GM19328 (cell line): ENCODE measurements around the gene CELSR3.

Source experiments
- ATAC-seq: cut with Tn5 transposase; IDR thresholded peaks from one replicate; pipeline ENCODE4 v1.9.1; 2021; ENCODE audit warnings: mild to moderate bottlenecking, moderate library complexity; ENCODE audit not compliant: unreplicated experiment

CELSR3 gene

DNA sequence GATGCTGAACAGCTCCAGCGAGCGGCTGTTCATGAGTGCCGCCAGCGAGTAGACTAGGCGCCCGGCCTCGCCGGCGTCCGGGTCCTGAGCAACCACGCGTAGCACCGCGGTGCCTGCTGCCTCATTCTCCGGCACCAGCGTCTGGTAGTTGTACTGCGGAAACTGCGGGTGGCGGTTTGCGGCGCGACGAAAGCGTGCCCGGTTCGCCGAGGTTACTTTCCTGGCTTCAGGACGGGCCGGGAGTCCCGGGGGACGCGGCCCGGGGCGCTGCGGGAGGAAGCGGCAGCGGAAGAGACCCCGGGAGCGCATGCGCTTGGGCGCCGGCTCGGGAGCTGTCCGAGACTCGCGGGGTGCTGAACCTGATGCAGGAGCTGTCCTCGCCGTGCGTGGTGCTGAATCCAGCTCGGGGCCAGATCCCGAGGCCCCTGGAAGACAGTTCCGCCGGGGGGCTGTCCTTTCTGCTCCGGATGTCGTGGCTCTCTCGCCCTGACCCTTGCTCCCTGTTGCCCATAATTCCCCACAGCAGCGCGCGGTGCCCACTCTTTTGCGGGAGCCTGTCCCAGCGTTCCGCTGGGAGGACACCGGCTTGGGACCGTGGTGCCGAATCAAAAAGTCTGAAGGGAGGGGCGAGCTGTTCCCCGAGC, 1.1 kb downstream of the CELSR3 start:
- no peak for ATAC-seq

DNA sequence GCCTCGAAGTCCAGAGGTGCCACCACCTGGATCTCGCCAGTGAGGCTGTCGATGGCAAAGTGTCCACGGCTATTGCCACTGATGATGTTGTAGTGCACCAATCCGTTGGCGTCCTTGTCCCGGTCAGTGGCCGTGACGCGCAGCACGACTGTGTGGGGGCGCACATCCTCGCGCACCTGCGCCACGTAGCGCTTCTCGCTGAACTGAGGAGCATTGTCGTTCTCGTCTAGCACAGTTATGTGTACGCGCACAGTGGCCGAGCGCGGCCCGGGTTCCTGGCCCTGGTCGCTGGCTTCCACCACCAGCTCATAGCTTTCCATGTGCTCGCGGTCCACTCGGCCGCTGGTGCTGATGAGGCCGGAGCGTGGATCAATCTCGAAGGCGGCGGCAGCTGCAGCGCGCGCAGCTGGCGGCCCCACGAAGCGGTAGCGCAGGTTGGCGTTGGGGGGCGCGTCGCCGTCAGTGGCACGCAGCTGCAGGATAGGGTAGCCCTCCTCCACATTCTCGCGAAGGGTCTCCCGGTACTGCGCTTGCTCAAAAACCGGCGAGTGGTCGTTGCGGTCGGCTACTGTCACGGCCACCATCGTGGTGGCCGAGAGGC, 1.8 kb downstream of the CELSR3 start:
- no peak for ATAC-seq

DNA sequence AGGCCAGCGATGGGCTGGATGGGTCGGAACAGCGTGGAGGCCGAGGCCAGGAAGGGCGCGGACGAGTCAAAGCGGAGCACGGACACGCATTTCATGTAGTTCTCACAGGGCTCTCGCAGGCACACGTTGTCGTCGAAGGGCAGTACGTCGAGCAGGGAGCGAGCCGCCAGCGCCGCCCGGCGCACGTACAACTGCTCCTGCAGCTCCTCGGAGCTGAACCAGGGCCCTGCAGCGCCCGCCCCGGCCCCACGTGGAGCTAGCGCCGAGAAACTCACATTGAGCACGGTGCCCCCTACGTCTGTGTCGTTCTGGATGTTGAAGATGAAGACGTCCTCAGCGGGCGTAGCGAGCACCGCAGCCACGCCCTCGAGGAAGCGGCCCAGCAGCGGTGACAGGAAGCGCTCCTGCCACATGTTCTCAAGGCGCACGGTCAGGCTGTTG, 5.8 kb downstream of the CELSR3 start:
- no peak for ATAC-seq

DNA sequence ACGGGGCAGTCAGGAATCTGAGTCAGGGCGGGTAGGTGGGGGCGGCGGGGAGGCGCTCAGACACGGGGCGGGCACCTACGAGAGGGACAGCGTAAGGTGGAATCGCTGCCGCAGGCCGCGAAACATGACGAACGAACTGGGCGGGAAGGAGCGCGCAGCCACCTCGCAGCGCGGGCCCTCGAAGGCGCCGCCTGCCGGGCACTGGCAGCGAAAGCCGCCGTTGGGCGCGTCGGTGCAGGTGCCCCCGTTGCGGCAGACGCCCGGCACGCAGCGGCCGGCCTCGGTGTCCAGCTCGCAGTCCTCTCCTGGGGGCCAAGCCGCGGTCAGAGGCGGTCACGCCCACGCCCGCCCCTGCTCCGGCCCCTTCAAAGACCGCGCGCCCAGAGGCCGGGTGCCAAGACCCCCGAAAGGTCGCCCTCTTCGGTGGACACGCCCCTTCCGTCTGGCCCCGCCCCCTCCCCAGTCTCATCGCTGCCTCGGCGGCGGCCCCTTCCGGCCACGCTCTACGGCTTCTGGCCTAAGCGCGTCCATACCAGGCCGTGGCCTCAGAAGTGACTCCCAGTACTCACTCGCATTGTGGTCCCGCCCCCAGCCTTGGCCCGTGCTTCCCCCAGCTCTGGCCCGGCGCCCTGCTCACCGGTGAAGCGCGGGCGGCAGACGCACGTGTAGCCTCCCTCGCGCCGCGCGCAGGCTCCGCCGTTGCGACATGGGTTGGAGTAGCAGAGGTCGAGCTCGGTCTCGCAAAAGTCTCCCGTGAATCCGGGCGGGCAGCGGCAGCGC, 6.4 kb downstream of the CELSR3 start:
- no peak for ATAC-seq

DNA sequence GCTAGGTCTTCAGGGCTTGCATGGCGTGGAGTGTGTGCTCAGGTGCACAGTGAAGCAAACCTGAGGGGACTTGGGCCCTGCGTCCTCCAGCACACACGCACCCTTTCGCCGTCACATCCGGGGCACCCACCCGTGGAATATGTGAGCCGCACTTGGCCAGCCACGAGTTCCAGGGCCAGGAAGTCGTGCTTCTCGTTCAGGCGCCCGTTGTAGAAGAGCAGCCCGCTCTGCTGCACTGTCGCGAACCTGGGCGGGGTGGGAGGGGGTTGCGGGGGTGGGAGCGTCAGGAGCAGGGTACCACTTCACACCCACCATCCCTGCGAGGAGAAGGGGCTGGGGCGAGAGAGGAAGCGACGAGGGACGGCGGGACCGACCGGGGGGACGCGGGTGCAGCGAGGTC, 7.1 kb downstream of the CELSR3 start:
- no peak for ATAC-seq

DNA sequence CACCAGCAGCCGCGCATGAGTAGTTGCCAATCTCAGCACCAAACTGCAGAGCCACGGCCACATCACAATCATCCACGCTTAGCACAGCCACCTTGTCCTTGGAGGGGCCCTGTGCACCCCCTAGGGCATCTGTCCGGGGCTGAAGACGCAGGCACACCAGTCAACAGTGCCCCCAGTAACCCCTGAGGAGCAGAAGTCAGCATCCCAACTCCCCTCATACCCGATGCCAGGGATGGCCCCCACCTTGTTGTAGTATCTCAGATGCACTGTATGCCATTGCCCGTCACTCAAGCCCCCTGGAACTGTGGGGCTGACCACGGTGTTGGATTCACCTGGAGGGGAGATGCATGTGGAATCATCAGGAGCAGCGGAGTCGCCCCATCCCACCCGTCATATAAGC, 7.6 kb downstream of the CELSR3 start:
- no peak for ATAC-seq

DNA sequence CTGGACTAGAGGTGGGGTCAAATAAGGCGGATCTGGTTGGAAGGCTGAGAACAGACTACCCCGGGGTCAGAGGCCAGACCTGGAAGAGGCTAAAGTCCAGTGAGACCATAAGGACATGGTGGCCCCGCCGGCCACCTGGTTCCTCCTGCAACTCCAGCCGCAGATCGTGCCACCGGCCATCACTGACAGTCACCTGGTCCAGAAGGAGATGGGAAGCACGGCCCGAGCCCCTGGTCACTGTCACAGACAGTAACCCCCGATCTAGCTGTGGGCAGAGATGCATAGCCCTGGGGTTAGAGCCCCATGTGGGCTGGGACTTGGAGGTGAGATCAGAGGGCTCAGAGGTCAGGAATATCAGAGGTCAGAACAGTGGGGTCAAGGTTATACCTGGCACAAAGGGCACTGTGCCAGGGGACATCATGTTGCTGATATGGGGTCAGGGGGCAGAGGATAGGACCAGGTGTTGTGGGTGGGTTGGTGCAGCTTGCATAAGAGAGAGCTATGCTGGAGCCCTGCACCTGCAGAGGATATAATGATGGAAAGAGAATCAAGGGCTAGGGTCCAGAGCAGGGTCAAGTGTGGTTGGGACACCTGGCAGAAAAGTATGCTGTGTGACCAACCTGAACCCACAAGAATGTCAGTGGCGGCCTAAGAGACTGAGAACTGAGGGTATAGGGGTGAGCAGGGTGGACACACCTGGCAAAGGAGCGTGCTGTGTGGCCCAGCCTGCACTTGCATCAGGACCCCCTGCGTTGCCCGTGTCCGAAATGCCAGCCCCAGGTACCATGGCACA, 9.6 kb downstream of the CELSR3 start:
- no peak for ATAC-seq

DNA sequence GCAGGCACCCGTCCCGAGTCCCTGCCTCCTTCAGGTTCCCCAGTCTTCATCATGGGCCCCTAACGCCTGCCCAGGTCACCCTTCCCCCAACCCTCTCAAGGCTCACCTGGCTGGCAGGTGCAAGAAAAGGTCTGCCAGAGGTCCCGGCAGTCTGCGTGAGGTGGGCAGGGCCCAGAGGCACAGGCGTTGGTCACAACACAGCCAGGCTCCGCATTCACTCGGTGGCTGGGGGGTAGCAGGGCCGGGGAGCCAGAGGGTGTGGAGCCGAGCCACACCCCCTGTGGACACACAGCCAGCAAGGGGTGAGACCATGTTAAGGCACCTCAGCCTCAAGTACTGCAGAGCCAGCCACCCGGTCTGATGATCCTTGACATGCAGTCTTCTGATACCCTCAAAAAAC, 10.9 kb downstream of the CELSR3 start:
- ATAC-seq: no peak

DNA sequence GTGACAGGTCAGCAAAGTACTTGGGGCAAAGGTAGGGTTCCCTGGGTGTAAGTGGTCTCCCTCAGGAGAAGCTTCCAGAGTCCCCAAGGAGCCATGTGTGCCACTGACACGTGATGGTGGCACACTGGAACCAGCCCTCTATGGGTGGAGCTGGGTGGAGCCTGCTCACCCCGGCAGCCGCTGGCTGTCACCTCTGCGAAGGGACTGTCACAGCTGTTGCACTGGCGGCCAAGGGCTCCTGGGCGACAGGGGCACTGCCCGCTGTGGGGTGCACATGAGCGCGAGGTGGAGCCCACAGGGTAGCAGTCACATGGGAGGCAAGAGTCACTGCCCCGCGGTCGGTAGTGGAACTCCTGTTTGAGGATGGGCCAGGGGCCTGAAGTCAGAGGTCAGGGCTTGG, 12.0 kb downstream of the CELSR3 start:
- no peak for ATAC-seq

DNA sequence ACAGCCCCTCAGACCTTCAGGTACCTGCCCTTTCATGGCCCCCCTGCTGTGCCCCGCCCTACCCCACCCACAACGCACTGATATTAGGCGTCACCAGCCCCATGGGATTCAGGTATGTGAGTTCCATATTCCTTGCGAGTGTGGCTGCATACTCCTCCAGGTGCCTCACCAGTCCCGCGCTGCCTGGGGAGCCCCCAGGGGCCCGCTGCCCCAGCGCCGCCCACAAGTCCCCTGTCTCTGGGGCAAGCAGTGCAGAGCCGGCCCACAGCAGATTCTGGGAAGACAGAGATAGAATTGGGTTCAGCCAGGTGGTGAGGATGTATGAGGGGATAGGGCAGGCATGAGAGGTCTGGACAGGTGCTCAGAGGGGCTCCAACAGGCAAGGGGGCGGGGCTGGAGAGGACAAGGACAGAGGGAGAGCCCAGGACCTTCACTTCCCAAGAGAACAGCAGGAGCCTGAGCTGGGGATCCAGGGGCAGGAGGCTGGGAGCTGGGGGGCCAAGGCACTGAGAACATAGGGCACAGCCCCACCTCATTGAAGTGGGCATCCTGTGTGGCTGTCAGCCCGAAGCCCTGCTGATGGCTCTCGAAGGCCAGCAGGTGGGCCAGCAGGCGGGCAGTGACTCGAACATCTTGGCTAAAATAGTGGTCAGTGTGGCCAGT, 14.4 kb downstream of the CELSR3 start:
- ATAC-seq: no peak

DNA sequence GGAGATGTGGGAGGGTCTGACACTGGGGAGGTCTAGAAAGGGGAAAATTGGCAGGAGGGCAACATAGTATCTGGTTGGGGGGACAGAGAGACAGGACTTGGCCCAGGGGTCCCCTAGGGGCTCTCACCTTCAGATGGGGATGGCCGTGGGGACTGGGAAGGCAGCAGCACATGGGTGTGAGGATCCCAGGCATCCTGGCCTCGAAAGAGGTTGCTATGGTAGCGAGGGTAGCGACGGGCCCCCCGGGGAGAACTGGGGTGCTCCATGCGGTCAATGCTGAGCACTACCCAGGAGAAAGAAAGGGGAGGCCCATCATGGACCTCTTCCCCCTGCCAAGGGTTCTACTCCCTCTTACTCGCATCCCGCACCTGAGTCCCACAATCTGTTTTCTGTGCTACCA, 15.0 kb downstream of the CELSR3 start:
- no peak for ATAC-seq

DNA sequence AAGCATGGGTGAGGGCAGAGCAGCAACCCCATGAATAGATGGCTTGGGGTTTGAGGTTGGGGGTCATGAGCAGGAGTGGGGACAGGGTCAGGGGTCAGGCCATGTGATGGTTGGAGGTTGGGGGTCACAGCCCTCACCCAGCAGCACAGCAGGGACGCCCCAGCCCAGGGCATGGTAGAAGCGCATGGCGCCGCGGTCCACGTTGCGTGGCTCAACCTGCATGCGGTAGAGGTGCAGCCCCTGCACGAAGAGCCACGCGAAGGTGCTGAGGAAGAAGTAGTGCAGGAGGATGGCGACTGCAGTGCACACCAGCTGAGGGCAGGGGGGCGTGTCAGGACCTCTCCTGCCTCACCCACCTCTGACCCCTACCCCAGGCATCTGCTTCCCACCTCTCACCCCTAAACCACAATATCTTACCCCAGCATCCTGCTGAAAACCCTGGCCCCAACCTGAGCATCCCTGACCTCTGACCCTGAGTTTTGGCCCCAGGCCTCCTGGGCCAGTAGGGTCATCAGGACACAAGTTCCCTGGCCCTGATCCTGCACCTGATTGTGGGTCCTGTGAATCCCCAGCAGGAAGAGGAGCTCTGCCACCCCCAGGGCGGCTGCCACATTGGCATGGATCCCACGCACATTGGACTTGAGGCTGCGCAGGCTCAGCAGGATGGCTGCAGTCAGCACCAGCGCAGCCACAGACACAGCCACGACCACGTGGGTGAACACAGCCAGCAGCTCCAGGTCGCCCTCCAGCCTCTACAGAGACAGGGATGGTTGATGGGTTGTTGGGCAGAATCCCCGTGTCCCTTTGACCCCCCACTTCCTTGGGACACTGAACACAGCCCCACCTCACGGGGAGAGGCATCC, 17.6 kb downstream of the CELSR3 start:
- no peak for ATAC-seq

DNA sequence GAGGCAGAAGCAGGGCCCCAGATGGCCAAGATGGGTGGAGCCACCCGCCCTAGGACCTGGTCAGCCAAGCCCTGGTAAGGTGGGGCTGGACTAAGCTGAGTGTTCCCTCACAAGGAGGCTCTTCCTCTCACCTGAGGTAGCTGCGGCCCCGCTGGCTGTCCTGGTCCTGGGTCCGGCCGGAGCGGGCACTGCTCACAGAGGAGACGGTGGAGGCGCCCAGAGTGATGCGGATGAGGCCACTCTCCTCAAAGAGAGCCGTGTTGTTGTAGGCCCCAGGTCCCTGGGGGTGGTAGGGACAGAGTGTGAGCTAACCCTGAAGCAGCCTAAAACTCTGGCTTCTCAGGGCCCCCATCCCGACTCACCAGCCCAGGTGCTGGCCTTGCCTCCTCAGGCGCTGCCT, 20.1 kb downstream of the CELSR3 start:
- no peak for ATAC-seq

DNA sequence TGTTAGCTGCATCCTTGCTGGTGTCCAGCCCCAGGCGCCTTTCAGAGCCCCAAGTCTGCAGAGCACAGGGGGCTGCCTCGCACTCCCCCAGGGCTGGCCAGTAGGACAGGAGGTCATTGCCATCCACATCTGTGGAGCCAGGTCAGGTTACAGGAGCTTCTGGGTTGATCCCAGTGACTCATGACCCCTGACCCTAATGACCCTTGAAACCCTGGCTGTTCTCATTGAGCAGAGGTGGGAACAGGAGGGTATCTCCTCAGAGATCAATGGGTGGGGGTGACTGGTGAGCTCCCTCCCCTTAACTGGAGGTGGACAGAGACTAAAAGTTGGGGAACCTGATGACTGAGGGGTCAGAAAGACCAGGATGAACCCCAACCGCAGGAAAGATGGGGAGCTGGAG, 21.3 kb downstream of the CELSR3 start:
- no peak for ATAC-seq

DNA sequence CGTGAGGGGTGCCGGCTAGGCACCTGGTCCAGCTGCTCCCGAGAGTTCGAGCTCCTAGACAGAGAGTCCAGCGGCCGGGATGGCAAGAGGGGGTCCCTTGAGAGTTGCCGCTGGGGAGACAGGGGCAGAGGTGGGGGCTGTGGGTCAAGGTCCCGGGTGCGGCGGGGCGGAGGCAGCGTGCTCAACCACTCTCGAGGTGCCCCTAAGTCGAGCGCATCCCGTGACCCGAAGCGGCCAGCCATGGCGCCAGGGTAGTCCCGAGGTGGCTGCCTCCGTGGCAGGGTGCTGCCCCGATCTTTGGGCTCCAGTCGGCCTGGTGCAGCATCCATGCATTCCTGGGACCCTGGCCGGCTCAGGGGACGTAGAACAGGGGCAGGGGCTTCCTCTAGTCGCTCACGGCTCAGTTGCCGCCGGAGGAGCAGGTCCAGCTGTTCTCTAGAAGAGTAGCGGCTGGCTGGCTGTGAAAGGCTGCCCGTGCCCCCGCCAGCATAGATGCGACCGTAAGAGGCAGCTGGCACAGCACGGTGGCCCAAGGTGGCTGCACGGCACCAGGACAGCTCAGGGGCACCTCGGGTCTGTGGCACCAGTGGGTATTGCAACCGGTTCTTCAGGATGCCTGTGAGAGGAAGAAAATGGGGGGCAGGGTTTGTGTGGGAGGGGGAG, 22.6 kb downstream of the CELSR3 start:
- no peak for ATAC-seq

DNA sequence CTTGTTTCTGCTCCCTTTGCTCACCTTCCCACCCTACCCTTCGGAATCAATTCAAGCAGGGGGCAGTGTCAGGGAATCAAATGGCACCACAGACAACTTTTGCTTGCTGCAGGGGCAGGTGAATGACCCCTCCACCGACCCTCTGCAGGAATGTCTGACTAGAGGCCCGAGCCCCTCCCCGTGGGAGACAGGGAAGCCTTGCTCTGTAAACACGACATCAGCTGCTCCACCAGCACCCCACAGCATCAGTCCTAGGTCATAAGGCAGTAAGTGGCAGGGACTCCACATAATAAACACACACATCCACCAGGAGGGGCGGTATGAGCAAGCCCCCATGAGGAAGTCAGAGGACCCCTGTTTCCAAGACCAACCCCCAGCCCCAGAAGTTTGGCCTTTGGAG, 25.4 kb downstream of the CELSR3 start:
- no peak for ATAC-seq

DNA sequence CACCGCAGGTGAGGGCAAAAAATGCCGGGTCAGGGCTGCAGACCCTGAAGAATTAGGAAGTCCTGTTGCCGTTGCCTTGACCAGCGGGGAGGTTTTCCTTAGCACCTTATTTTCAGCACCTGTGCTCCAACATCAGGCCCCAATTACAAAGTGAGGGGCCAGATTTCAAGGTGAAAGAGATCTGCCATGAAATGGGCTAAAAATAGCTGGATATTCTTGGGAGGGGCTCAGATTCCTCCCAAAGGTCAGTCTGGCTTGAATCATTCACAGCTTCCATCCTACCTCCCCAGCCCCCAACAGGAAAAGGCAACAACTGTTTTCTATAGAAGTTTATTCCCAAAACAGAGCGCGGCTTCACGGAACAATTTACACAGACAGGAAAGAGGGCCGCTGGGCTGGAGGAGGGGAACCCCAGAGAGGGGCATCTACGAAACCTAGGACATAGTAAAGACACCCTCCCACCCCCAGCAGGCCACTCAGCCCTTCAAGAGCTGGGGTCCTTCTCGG, 26.5 kb downstream of the CELSR3 start:
- no peak for ATAC-seq

DNA sequence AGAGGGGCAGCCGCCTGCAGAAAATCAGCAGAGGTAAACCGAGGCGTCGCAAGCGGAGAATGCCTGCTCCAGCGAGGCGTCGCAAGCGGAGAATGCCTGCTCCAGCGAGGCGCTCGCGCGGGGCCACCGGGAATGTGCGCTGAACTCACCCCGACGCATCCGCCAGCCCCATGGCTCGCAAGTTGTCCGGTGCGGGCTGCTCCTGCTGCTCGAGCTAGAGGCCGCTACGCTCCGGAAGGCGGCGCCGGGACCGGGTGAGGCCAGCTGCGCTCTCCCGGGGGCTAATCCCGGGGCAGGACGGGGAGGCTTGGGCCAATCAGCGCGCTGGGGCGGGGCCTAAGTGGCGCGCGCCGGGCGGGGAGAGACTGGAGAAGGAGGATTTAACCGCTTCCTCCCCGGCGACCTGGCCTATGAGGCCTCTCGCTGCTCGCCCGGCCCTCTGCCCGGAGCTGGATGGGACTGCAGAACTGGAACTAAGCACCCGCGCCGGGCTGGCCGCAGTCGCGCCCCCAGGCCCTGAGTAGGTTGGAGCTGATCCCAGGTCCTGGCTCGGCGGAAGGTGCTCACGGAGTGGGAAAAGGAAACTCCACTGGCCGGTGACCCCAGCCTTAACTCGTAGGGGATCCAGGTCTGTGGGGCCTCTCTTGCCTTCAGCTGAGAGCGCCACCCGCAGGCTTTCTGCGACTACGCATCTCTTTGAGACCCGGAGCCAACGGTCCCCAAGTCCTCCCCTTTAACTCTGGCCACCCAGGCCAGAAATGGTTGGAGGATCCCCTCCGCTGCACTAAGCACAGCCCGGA, 27.3 kb downstream of the CELSR3 start, which contains the start of gene SLC26A6:
SLC26A6 (minus strand) TSS at position 240 of the 800 bp plus-strand sequence; CDS start at position 172, 68 bp downstream.
- ATAC-seq: peak; percentile 89
